GM12873 (cell line): ENCODE data around the gene KIAA1217.

Source experiments
- CTCF ChIP-seq: IDR thresholded peaks from 2 replicates; pipeline ENCODE4 v1.5.1; 2012; ENCODE audit warnings: low read depth, mild to moderate bottlenecking, moderate library complexity, low read length, control low read depth; ENCODE audit not compliant: insufficient read depth; ENCODE audit errors: missing control alignments

The KIAA1217 gene

GRCh38 chr10:24350070-24350921 lies 141.4 kb downstream of the KIAA1217 start:
- no peak for TF ChIP-seq CTCF

- TF ChIP-seq CTCF: no peak
These were observed 143.0 kb downstream of the KIAA1217 start for GRCh38 chr10:24351961-24352360.

GRCh38 chr10:24352399-24352798 lies 143.5 kb downstream of the KIAA1217 start:
- TF ChIP-seq CTCF: no peak

- no peak for TF ChIP-seq CTCF
These were observed 144.4 kb downstream of the KIAA1217 start for GRCh38 chr10:24353319-24353718.

- no peak for TF ChIP-seq CTCF
These were observed 146.2 kb downstream of the KIAA1217 start for GRCh38 chr10:24355056-24355688.

- TF ChIP-seq CTCF: no peak
These were observed 148.5 kb downstream of the KIAA1217 start for GRCh38 chr10:24357344-24358004.

GRCh38 chr10:24358022-24358421 lies 149.1 kb downstream of the KIAA1217 start:
- no peak for TF ChIP-seq CTCF
